OCI-LY3 (cell line): Measurements from ENCODE around the gene UBE2D1.

Source experiments
- EZH2phosphoT487 ChIP-seq: fragments of 200-600 bp; shearing (Covaris generic); IDR thresholded peaks from 2 replicates; pipeline ENCODE4 v1.6.1; 2018; ENCODE audit warnings: antibody characterized with exemption, mixed run types, low read depth
- TF ChIP-seq, protein P1 (sequence below): fragments of 200-600, 300-600 bp; sonication (generic); IDR thresholded peaks from 2 replicates; pipeline ENCODE4 v1.5.1; 2014; ENCODE audit warnings: antibody characterized with exemption, low read length, low read depth

DNA sequence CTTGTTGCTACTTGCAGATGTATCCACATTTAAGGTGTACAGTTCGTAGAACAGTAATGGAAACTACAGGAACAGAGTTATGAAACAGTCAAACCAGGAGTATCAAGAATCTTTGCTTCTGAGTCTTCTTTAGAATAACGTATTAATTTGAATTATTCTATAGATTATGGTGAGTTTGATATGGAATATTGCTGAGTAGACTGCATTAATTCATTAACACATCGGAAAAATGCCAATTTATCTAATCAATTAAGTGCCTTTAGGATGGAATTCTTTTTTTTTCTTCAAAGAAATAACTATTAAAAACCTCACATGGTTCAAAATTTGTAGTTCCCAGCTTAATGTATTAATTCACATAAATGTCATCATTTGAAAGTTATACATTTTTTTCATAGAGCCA is 54.2 kb downstream of the UBE2D1 start:
- TF ChIP-seq, protein P1, sequence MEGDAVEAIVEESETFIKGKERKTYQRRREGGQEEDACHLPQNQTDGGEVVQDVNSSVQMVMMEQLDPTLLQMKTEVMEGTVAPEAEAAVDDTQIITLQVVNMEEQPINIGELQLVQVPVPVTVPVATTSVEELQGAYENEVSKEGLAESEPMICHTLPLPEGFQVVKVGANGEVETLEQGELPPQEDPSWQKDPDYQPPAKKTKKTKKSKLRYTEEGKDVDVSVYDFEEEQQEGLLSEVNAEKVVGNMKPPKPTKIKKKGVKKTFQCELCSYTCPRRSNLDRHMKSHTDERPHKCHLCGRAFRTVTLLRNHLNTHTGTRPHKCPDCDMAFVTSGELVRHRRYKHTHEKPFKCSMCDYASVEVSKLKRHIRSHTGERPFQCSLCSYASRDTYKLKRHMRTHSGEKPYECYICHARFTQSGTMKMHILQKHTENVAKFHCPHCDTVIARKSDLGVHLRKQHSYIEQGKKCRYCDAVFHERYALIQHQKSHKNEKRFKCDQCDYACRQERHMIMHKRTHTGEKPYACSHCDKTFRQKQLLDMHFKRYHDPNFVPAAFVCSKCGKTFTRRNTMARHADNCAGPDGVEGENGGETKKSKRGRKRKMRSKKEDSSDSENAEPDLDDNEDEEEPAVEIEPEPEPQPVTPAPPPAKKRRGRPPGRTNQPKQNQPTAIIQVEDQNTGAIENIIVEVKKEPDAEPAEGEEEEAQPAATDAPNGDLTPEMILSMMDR: no peak
- no peak for TF ChIP-seq EZH2phosphoT487
